OCI-LY1 (cell line): ENCODE data around the gene FADS6.

Experiments used
- H2AFZ ChIP-seq: fragments of 200-600 bp; sonication (generic), shearing (Covaris generic); 2 replicates; pipeline ENCODE4 v1.6.0; 2014; ENCODE audit warnings: antibody characterized with exemption, mild to moderate bottlenecking, low read length
- H3F3A ChIP-seq: fragments of 200-600 bp; sonication (generic), shearing (Covaris generic); 2 replicates; pipeline ENCODE4 v1.6.0; 2014; ENCODE audit warnings: mild to moderate bottlenecking, antibody characterized with exemption, low read length, moderate library complexity; ENCODE audit not compliant: insufficient read depth
- H3K27ac ChIP-seq: fragments of 200-600 bp; sonication (generic); 2 replicates; pipeline ENCODE4 v1.5.1; 2014; ENCODE audit warnings: low read length, mixed run types, mild to moderate bottlenecking, low read depth; ENCODE audit not compliant: poor library complexity, severe bottlenecking
- H3K27me3 ChIP-seq: fragments of 200-600 bp; sonication (generic); 2 replicates; pipeline ENCODE4 v1.6.0; 2014; ENCODE audit warnings: antibody characterized with exemption, mild to moderate bottlenecking, low read length, moderate library complexity; ENCODE audit not compliant: insufficient read depth
- H3K36me3 ChIP-seq: fragments of 200-600 bp; sonication (generic); 2 replicates; pipeline ENCODE4 v1.6.1; 2014; ENCODE audit warnings: mild to moderate bottlenecking, antibody characterized with exemption, low read length, moderate library complexity, mixed read lengths; ENCODE audit not compliant: insufficient read depth
- H3K4me1 ChIP-seq: fragments of 200-600 bp; sonication (generic); 2 replicates; pipeline ENCODE4 v1.5.1; 2014; ENCODE audit warnings: mild to moderate bottlenecking, low read length, moderate library complexity; ENCODE audit not compliant: insufficient read depth, severe bottlenecking
- H3K4me2 ChIP-seq: fragments of 200-600 bp; sonication (generic), shearing (Covaris generic); 2 replicates; pipeline ENCODE4 v1.6.1; 2014; ENCODE audit warnings: low read length
- H3K4me3 ChIP-seq: fragments of 200-600 bp; sonication (generic); 2 replicates; pipeline ENCODE4 v1.5.1; 2014; ENCODE audit warnings: low read length, low read depth, mild to moderate bottlenecking, mixed read lengths; ENCODE audit not compliant: poor library complexity, severe bottlenecking
- H3K79me2 ChIP-seq: fragments of 200-600 bp; shearing (Covaris generic); 2 replicates; pipeline ENCODE4 v1.6.1; 2016; ENCODE audit warnings: mixed run types, low read length, mixed read lengths; ENCODE audit not compliant: insufficient read depth
- H3K9ac ChIP-seq: fragments of 200-600 bp; sonication (generic), shearing (Covaris generic); 2 replicates; pipeline ENCODE4 v1.6.1; 2014; ENCODE audit warnings: mild to moderate bottlenecking, low read length, mixed read lengths
- H3K9me2 ChIP-seq: fragments of 200-600 bp; sonication (generic), shearing (Covaris generic); 2 replicates; pipeline ENCODE4 v1.6.1; 2014; ENCODE audit warnings: low read depth, mild to moderate bottlenecking, low read length, mixed read lengths
- H3K9me3 ChIP-seq: fragments of 200-600 bp; shearing (Covaris generic); 2 replicates; pipeline ENCODE4 v1.6.1; 2014; ENCODE audit warnings: low read length, mixed read lengths
- H4K20me1 ChIP-seq: fragments of 200-600 bp; sonication (generic), shearing (Covaris generic); 2 replicates; pipeline ENCODE4 v1.6.0; 2016; ENCODE audit warnings: mild to moderate bottlenecking, low read length; ENCODE audit not compliant: insufficient read depth
- CTCF ChIP-seq: fragments of 200-600 bp; sonication (generic), shearing (Covaris generic); IDR thresholded peaks from 2 replicates; pipeline ENCODE4 v1.5.1; 2017; ENCODE audit warnings: mild to moderate bottlenecking, antibody characterized with exemption, low read length, moderate library complexity, mixed read lengths
- EZH2 ChIP-seq: fragments of 200-600 bp; sonication (generic), shearing (Covaris generic); IDR thresholded peaks from 2 replicates; pipeline ENCODE4 v1.8.0; 2017; ENCODE audit warnings: borderline replicate concordance, mixed run types, mild to moderate bottlenecking, antibody characterized with exemption, low read length, moderate library complexity, mixed read lengths

FADS6 gene

GRCh38 chr17:74935585-74936469 lies 42.4 kb upstream of the FADS6 start, which contains the start of gene OTOP3:
Gene OTOP3, plus strand, starts transcription at chr17:74935898. Its CDS starts 24 bp downstream, at chr17:74935922.
- Histone ChIP-seq H3K4me2 (no peak within 1 kb of the TSS), H3K4me1 (no peaks in the 10 kb centered on the region), H3K27ac (no peak within 1 kb of the TSS), H3K79me2 (no peaks in the 10 kb centered on the region), H4K20me1 (no peaks in the 10 kb centered on the region), H3K27me3 (peaks cover 8% of the 10 kb centered on the region; the same call in 1 of the 2 replicates), H3K9me3 (no peaks in the 10 kb centered on the region), H3K9ac (no peak within 1 kb of the TSS), H3F3A (no peaks in the 10 kb centered on the region), H3K36me3 (no peaks in the 10 kb centered on the region), H2AFZ (no peak within 1 kb of the TSS), H3K4me3 (no peak within 1 kb of the TSS), H3K9me2 (no peaks in the 10 kb centered on the region)
- TF ChIP-seq CTCF (no peak), EZH2 (no peak)

- H3K27me3 ChIP-seq: peaks cover 3% of the 10 kb centered on the region; the same call in 1 of the 2 replicates
- H3K27ac ChIP-seq: no peak overlapping the region
- no peaks in the 10 kb centered on the region for H4K20me1 ChIP-seq
- H3K9ac ChIP-seq: no peak overlapping the region
- H3K9me3 ChIP-seq: no peaks in the 10 kb centered on the region
- no peaks in the 10 kb centered on the region for H3K9me2 ChIP-seq
- TF ChIP-seq CTCF: no peak
- TF ChIP-seq EZH2: no peak
- no peak overlapping the region for H3K4me3 ChIP-seq
- no peaks in the 10 kb centered on the region for H3K4me1 ChIP-seq
- H3K4me2 ChIP-seq: no peak overlapping the region
- no peaks in the 10 kb centered on the region for H3K79me2 ChIP-seq
- H3F3A ChIP-seq: no peaks in the 10 kb centered on the region
- H2AFZ ChIP-seq: no peak overlapping the region
- H3K36me3 ChIP-seq: no peaks in the 10 kb centered on the region
These were observed 41.6 kb upstream of the FADS6 start for GRCh38 chr17:74935048-74935447.

DNA sequence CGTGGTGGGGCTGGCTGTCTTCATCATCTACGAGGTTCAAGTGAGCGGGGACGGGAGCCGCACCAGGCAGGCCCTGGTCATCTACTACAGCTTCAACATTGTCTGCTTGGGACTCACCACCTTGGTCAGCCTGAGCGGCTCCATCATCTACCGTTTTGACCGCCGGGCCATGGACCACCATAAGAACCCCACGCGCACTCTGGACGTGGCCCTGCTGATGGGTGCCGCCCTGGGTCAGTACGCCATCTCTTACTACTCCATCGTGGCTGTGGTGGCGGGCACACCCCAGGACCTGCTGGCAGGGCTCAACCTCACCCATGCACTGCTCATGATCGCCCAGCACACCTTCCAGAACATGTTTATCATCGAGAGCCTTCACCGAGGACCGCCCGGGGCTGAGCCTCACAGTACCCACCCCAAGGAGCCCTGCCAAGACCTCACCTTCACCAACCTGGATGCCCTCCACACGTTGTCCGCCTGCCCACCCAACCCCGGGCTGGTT lies 37.2 kb upstream of the FADS6 start:
- no peak overlapping the region for H3K4me2 ChIP-seq
- H3K9me2 ChIP-seq: no peaks in the 10 kb centered on the region
- no peak overlapping the region for H3K27ac ChIP-seq
- no peaks in the 10 kb centered on the region for H3K79me2 ChIP-seq
- no peaks in the 10 kb centered on the region for H3K4me1 ChIP-seq
- no peaks in the 10 kb centered on the region for H3F3A ChIP-seq
- no peak for TF ChIP-seq EZH2
- TF ChIP-seq CTCF: no peak
- no peaks in the 10 kb centered on the region for H3K36me3 ChIP-seq
- no peak overlapping the region for H3K4me3 ChIP-seq
- no peak overlapping the region for H2AFZ ChIP-seq
- H3K27me3 ChIP-seq: peaks cover 3% of the 10 kb centered on the region; the same call in 1 of the 2 replicates
- H4K20me1 ChIP-seq: no peaks in the 10 kb centered on the region
- H3K9ac ChIP-seq: no peak overlapping the region
- no peaks in the 10 kb centered on the region for H3K9me3 ChIP-seq
